GM23338 (cell line): ENCODE data around the gene SLC39A7. TPM values are rescaled to one million over a fixed set of nuclear protein-coding genes. Genes with fewer than 3 reads are reported as not detected.

Source experiments
- ATAC-seq: fragments of 200-7000 bp; cut with Tn5 transposase; 3 replicates; pipeline ENCODE4 v1.9.1; 2020
- DNase-seq: peaks from one replicate; pipeline ENCODE4 v3.0.0-alpha.2; 2015; ENCODE audit warnings: low spot score
- H2AFZ ChIP-seq: fragments of 200-600 bp; sonication (generic); 2 replicates; pipeline ENCODE4 v1.8.0; 2016; ENCODE audit warnings: antibody characterized with exemption, mild to moderate bottlenecking, moderate library complexity
- H3F3A ChIP-seq: fragments of 200-600 bp; sonication (generic); replicated peaks from 2 replicates; pipeline ENCODE4 v1.8.0; 2017; ENCODE audit warnings: antibody characterized with exemption, mixed run types, low read depth
- H3K27ac ChIP-seq: fragments of 200-600 bp; sonication (generic); 2 replicates; pipeline ENCODE4 v1.6.1; 2016; ENCODE audit warnings: low read depth
- H3K27me3 ChIP-seq: fragments of 200-600 bp; sonication (generic); 2 replicates; pipeline ENCODE4 v1.8.0; 2016; ENCODE audit warnings: mild to moderate bottlenecking, mixed run types, moderate library complexity; ENCODE audit not compliant: insufficient read depth
- H3K36me3 ChIP-seq: fragments of 200-600 bp; sonication (generic); 2 replicates; pipeline ENCODE4 v1.8.0; 2016; ENCODE audit warnings: mild to moderate bottlenecking; ENCODE audit not compliant: insufficient read depth
- H3K4me1 ChIP-seq: fragments of 200-600 bp; sonication (generic); 2 replicates; pipeline ENCODE4 v1.8.0; 2016; ENCODE audit warnings: mild to moderate bottlenecking, moderate library complexity; ENCODE audit not compliant: insufficient read depth
- H3K4me2 ChIP-seq: fragments of 200-600 bp; sonication (generic); 2 replicates; pipeline ENCODE4 v1.7.1; 2017; ENCODE audit warnings: mixed run types
- H3K4me3 ChIP-seq: fragments of 200-600 bp; sonication (generic); 2 replicates; pipeline ENCODE4 v1.6.1; 2016; ENCODE audit warnings: mixed run types
- H3K79me2 ChIP-seq: fragments of 200-600 bp; sonication (generic); replicated peaks from 2 replicates; pipeline ENCODE4 v1.8.0; 2017; ENCODE audit warnings: mild to moderate bottlenecking; ENCODE audit not compliant: insufficient read depth
- H3K9me2 ChIP-seq: fragments of 200-600 bp; sonication (generic); 2 replicates; pipeline ENCODE4 v1.8.0; 2017; ENCODE audit not compliant: insufficient read depth
- H4K20me1 ChIP-seq: fragments of 200-600 bp; sonication (generic); replicated peaks from 2 replicates; pipeline ENCODE4 v1.8.0; 2017; ENCODE audit warnings: mild to moderate bottlenecking; ENCODE audit not compliant: insufficient read depth
- H3K27ac Mint-ChIP-seq: 2 replicates; pipeline ENCODE4 v1.8.0; 2020; ENCODE audit warnings: inconsistent platforms, mild to moderate bottlenecking, moderate library complexity, mixed read lengths
- H3K27me3 Mint-ChIP-seq: 3 replicates; pipeline ENCODE4 v1.8.0; 2022; ENCODE audit warnings: low read depth, mild to moderate bottlenecking, moderate library complexity, mixed read lengths, inconsistent platforms; ENCODE audit not compliant: insufficient read depth, poor library complexity
- H3K36me3 Mint-ChIP-seq: 3 replicates; pipeline ENCODE4 v1.8.0; 2021; ENCODE audit warnings: low read depth, mild to moderate bottlenecking, inconsistent platforms, moderate library complexity, mixed read lengths
- H3K4me1 Mint-ChIP-seq: 3 replicates; pipeline ENCODE4 v1.8.0; 2020; ENCODE audit warnings: mild to moderate bottlenecking, inconsistent platforms, mixed read lengths
- H3K4me3 Mint-ChIP-seq: 3 replicates; pipeline ENCODE4 v1.8.0; 2021; ENCODE audit warnings: moderate library complexity, mild to moderate bottlenecking, inconsistent platforms, mixed read lengths
- H3K9me3 Mint-ChIP-seq: 3 replicates; pipeline ENCODE4 v1.8.0; 2020; ENCODE audit warnings: moderate library complexity, mild to moderate bottlenecking, inconsistent platforms, mixed read lengths
- CREB1 ChIP-seq: fragments of 250-450 bp; sonication (Bioruptor Pico); IDR thresholded peaks from 2 replicates; pipeline ENCODE4 v1.5.0; 2020; ENCODE audit warnings: low read depth, mild to moderate bottlenecking, moderate library complexity
- EZH2 ChIP-seq: fragments of 200-600 bp; sonication (generic); IDR thresholded peaks from one replicate; pipeline ENCODE4 v1.8.0; 2017; ENCODE audit warnings: antibody characterized with exemption, mild to moderate bottlenecking, low read depth; ENCODE audit not compliant: unreplicated experiment
- EZH2phosphoT487 ChIP-seq: fragments of 200-600 bp; sonication (generic); IDR thresholded peaks from one replicate; pipeline ENCODE4 v1.8.1; 2018; ENCODE audit warnings: antibody characterized with exemption; ENCODE audit not compliant: unreplicated experiment
- JUNB ChIP-seq: IDR thresholded peaks from one replicate; pipeline ENCODE4 v1.6.1; 2016; ENCODE audit warnings: antibody characterized with exemption; ENCODE audit not compliant: unreplicated experiment
- NANOG ChIP-seq: IDR thresholded peaks from 2 replicates; pipeline ENCODE4 v1.6.1; 2016; ENCODE audit warnings: antibody characterized with exemption, borderline replicate concordance
- POLR2AphosphoS5 ChIP-seq: IDR thresholded peaks from 2 replicates; pipeline ENCODE4 v1.6.1; 2016; ENCODE audit warnings: antibody characterized with exemption, low read depth
- STAT1 ChIP-seq: IDR thresholded peaks from one replicate; pipeline ENCODE4 v1.6.1; 2016; ENCODE audit warnings: antibody characterized with exemption; ENCODE audit not compliant: unreplicated experiment
- ZNF114 ChIP-seq: fragments of 250-450 bp; sonication (Bioruptor Pico); IDR thresholded peaks from 2 replicates; pipeline ENCODE4 v1.5.0; 2020; ENCODE audit warnings: mild to moderate bottlenecking, moderate library complexity
- ZNF331 ChIP-seq: fragments of 250-450 bp; sonication (Bioruptor Pico); IDR thresholded peaks from 2 replicates; pipeline ENCODE4 v1.5.0; 2020; ENCODE audit warnings: low read depth, mild to moderate bottlenecking, moderate library complexity
- polyA plus RNA-seq: library from polyadenylated mRNA; unstranded; fragments of >200 nt; fragmentation: Nextera tagmentation; extraction: Ambion mirVana; gene quantifications from 2 replicates; pipeline ENCODE4 v1.2.1, GENCODE V29; 2016
- total RNA-seq: library from RNA; depleted of rRNA; stranded (reverse); fragments of >200 nt; shearing (Covaris generic); gene quantifications from 2 replicates; pipeline ENCODE4 v1.2.3, GENCODE V29; 2014
- TF ChIP-seq, protein P1 (sequence below): IDR thresholded peaks from one replicate; pipeline ENCODE4 v1.6.1; 2018; ENCODE audit warnings: antibody characterized with exemption; ENCODE audit not compliant: unreplicated experiment
- TF ChIP-seq, protein P2 (sequence below): IDR thresholded peaks from 2 replicates; pipeline ENCODE4 v1.6.1; 2016; ENCODE audit warnings: antibody characterized with exemption
- TF ChIP-seq, protein P3 (sequence below): fragments of 250-450 bp; sonication (Bioruptor Pico); IDR thresholded peaks from 2 replicates; pipeline ENCODE4 v1.5.0; 2020; ENCODE audit warnings: mild to moderate bottlenecking, moderate library complexity
- TF ChIP-seq, protein P4 (sequence below), 2 experiments: fragments of 200-600 bp in 1 of 2; sonication (generic) in 1 of 2; conservative IDR thresholded peaks; 2 replicates each; pipeline versions ENCODE4 v1.5.1 to v1.6.1; 2016 to 2017; ENCODE audit warnings: antibody characterized with exemption in 2 of 2, low read depth in 2 of 2, mild to moderate bottlenecking in 2 of 2, moderate library complexity in 1 of 2

SLC39A7 gene
- total and polyA plus RNA-seq, 2 experiments from 2014 or later = 9.0 to 75.9 TPM

DNA sequence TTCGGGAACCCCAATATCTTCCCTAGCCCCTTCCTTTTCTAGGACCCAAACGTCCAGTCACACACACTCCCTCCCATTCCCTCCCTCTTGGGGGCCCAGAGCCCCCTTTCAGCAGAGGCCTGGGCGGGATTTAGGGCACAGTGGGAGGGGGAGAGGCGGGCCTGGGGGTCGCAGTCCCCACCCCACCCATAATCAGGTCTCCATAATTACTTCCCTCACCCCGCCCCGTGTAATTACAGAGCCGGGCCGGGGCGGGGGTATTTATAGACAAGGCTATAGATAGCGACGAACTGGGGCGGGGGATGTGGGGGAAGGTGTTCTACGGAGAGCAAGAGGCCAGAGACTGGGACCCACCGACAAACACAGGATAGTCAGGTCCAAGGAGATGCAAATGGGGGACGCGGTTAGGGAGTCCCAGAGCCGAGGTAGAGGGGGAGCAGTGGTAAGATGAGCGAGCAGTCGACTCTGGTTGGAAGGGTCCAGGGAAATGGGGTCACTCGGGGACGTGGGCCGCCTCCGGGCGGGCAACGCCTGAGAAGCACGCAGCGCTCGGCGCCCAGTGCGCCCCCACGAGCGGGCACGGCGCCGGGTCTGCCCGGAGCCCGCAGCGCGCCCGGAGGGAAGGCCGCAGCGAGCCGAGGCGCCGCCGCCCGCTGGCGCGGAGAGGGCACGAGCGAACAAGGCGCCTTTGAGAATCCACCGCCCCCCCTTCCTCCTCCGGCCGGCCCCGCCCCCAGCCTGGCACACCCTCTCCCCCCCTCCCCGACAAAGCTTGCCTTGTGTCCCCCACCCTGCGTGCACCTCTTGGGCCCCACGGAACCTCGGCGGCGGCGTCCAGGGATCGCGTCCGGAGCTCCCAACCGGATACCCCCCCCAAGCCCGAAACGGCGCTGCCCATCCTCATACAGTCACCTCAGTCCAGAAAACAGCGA is 7.7 kb upstream of the SLC39A7 start:
- H3K9me3 Mint-ChIP-seq = no peaks in the 10 kb centered on the region
- H3K4me3 ChIP-seq = peak overlapping the region; percentile 94
- H4K20me1 ChIP-seq = peaks cover 1% of the 10 kb centered on the region
- peaks cover 11% of the 10 kb centered on the region for H3K4me1 ChIP-seq
- 0 out of 2 replicates have a peak, but pooled peaks cover 5% of the 10 kb centered on the region for H3F3A ChIP-seq
- H3K27me3 ChIP-seq = peaks cover 27% of the 10 kb centered on the region
- no peak for TF ChIP-seq EZH2phosphoT487
- TF ChIP-seq POLR2AphosphoS5 = no peak
- TF ChIP-seq, protein P1, sequence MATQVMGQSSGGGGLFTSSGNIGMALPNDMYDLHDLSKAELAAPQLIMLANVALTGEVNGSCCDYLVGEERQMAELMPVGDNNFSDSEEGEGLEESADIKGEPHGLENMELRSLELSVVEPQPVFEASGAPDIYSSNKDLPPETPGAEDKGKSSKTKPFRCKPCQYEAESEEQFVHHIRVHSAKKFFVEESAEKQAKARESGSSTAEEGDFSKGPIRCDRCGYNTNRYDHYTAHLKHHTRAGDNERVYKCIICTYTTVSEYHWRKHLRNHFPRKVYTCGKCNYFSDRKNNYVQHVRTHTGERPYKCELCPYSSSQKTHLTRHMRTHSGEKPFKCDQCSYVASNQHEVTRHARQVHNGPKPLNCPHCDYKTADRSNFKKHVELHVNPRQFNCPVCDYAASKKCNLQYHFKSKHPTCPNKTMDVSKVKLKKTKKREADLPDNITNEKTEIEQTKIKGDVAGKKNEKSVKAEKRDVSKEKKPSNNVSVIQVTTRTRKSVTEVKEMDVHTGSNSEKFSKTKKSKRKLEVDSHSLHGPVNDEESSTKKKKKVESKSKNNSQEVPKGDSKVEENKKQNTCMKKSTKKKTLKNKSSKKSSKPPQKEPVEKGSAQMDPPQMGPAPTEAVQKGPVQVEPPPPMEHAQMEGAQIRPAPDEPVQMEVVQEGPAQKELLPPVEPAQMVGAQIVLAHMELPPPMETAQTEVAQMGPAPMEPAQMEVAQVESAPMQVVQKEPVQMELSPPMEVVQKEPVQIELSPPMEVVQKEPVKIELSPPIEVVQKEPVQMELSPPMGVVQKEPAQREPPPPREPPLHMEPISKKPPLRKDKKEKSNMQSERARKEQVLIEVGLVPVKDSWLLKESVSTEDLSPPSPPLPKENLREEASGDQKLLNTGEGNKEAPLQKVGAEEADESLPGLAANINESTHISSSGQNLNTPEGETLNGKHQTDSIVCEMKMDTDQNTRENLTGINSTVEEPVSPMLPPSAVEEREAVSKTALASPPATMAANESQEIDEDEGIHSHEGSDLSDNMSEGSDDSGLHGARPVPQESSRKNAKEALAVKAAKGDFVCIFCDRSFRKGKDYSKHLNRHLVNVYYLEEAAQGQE = no peak
- TF ChIP-seq ZNF331 = no peak
- no peak for TF ChIP-seq STAT1
- no peak for TF ChIP-seq EZH2
- no peak for TF ChIP-seq CREB1 (CRISPR knock-in tag)
- TF ChIP-seq, protein P2, sequence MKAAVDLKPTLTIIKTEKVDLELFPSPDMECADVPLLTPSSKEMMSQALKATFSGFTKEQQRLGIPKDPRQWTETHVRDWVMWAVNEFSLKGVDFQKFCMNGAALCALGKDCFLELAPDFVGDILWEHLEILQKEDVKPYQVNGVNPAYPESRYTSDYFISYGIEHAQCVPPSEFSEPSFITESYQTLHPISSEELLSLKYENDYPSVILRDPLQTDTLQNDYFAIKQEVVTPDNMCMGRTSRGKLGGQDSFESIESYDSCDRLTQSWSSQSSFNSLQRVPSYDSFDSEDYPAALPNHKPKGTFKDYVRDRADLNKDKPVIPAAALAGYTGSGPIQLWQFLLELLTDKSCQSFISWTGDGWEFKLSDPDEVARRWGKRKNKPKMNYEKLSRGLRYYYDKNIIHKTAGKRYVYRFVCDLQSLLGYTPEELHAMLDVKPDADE = no peak
- no peak for TF ChIP-seq NANOG
- no peak for TF ChIP-seq ZNF114 (CRISPR knock-in tag)
- TF ChIP-seq JUNB = no peak
- TF ChIP-seq, protein P3, sequence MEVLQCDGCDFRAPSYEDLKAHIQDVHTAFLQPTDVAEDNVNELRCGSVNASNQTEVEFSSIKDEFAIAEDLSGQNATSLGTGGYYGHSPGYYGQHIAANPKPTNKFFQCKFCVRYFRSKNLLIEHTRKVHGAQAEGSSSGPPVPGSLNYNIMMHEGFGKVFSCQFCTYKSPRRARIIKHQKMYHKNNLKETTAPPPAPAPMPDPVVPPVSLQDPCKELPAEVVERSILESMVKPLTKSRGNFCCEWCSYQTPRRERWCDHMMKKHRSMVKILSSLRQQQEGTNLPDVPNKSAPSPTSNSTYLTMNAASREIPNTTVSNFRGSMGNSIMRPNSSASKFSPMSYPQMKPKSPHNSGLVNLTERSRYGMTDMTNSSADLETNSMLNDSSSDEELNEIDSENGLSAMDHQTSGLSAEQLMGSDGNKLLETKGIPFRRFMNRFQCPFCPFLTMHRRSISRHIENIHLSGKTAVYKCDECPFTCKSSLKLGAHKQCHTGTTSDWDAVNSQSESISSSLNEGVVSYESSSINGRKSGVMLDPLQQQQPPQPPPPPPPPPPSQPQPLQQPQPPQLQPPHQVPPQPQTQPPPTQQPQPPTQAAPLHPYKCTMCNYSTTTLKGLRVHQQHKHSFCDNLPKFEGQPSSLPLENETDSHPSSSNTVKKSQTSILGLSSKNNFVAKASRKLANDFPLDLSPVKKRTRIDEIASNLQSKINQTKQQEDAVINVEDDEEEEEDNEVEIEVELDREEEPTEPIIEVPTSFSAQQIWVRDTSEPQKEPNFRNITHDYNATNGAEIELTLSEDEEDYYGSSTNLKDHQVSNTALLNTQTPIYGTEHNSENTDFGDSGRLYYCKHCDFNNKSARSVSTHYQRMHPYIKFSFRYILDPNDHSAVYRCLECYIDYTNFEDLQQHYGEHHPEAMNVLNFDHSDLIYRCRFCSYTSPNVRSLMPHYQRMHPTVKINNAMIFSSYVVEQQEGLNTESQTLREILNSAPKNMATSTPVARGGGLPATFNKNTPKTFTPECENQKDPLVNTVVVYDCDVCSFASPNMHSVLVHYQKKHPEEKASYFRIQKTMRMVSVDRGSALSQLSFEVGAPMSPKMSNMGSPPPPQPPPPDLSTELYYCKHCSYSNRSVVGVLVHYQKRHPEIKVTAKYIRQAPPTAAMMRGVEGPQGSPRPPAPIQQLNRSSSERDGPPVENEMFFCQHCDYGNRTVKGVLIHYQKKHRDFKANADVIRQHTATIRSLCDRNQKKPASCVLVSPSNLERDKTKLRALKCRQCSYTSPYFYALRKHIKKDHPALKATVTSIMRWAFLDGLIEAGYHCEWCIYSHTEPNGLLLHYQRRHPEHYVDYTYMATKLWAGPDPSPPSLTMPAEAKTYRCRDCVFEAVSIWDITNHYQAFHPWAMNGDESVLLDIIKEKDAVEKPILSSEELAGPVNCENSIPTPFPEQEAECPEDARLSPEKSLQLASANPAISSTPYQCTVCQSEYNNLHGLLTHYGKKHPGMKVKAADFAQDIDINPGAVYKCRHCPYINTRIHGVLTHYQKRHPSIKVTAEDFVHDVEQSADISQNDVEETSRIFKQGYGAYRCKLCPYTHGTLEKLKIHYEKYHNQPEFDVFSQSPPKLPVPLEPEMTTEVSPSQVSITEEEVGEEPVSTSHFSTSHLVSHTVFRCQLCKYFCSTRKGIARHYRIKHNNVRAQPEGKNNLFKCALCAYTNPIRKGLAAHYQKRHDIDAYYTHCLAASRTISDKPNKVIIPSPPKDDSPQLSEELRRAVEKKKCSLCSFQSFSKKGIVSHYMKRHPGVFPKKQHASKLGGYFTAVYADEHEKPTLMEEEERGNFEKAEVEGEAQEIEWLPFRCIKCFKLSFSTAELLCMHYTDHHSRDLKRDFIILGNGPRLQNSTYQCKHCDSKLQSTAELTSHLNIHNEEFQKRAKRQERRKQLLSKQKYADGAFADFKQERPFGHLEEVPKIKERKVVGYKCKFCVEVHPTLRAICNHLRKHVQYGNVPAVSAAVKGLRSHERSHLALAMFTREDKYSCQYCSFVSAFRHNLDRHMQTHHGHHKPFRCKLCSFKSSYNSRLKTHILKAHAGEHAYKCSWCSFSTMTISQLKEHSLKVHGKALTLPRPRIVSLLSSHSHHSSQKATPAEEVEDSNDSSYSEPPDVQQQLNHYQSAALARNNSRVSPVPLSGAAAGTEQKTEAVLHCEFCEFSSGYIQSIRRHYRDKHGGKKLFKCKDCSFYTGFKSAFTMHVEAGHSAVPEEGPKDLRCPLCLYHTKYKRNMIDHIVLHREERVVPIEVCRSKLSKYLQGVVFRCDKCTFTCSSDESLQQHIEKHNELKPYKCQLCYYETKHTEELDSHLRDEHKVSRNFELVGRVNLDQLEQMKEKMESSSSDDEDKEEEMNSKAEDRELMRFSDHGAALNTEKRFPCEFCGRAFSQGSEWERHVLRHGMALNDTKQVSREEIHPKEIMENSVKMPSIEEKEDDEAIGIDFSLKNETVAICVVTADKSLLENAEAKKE (CRISPR knock-in tag) = no peak
- TF ChIP-seq, protein P4, sequence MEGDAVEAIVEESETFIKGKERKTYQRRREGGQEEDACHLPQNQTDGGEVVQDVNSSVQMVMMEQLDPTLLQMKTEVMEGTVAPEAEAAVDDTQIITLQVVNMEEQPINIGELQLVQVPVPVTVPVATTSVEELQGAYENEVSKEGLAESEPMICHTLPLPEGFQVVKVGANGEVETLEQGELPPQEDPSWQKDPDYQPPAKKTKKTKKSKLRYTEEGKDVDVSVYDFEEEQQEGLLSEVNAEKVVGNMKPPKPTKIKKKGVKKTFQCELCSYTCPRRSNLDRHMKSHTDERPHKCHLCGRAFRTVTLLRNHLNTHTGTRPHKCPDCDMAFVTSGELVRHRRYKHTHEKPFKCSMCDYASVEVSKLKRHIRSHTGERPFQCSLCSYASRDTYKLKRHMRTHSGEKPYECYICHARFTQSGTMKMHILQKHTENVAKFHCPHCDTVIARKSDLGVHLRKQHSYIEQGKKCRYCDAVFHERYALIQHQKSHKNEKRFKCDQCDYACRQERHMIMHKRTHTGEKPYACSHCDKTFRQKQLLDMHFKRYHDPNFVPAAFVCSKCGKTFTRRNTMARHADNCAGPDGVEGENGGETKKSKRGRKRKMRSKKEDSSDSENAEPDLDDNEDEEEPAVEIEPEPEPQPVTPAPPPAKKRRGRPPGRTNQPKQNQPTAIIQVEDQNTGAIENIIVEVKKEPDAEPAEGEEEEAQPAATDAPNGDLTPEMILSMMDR (conservative IDR thresholded peaks at IDR 0.05; ENCODE audit: low read depth in 2 of 2) = no peak
- H3K27ac ChIP-seq = no peak overlapping the region
- ATAC-seq (peak; percentile 55), DNase-seq (peak; percentile 68)
- H3K79me2 ChIP-seq = no peaks in the 10 kb centered on the region
- H3K9me2 ChIP-seq = no peaks in the 10 kb centered on the region
- H3K4me2 ChIP-seq = peak overlapping the region; percentile 100
- peaks cover 22% of the 10 kb centered on the region for H3K4me1 Mint-ChIP-seq
- H3K27me3 Mint-ChIP-seq = peaks cover 21% of the 10 kb centered on the region
- H2AFZ ChIP-seq = peak overlapping the region; percentile 100
- H3K36me3 ChIP-seq = no peaks in the 10 kb centered on the region; the same call in 1 of the 2 replicates
- peak overlapping the region; percentile 90 for H3K4me3 Mint-ChIP-seq
- peaks cover 23% of the 10 kb centered on the region for H3K36me3 Mint-ChIP-seq
- no peak overlapping the region for H3K27ac Mint-ChIP-seq
